HEK293 (cell line): ENCODE results near the gene CDKN2A.

Source experiments
- CTCF ChIA-PET: fragments of 350-600 bp; formaldehyde crosslinking; extraction: SDS; loops from one replicate; lab custom pipeline; 2021; ENCODE audit warnings: antibody characterized with exemption; lab: Yijun Ruan, JAX
- POLR2A ChIA-PET: fragments of 300-600 bp; formaldehyde crosslinking; extraction: SDS; loops from one replicate; lab custom pipeline; 2020; ENCODE audit warnings: antibody characterized with exemption, inconsistent platforms; lab: Yijun Ruan, JAX
- H3K27ac ChIP-seq: fragments of 200-500 bp; sonication (Bioruptor generic); 2 replicates; pipeline ENCODE4 v1.5.1; 2014; ENCODE audit warnings: low read depth, low read length, control low read depth, inconsistent platforms; ENCODE audit errors: extremely low read depth
- H3K36me3 ChIP-seq, 2 experiments: fragments of 200-500 bp in 1 of 2; sonication (Bioruptor generic) in 1 of 2; 1 replicate in 1 of 2; 2 replicates in 1 of 2; pipeline ENCODE4 v1.5.1; 2014 to 2017; ENCODE audit warnings: inconsistent platforms in 2 of 2, low read length in 2 of 2; ENCODE audit not compliant: control insufficient read depth in 2 of 2, insufficient read depth in 1 of 2
- H3K4me1 ChIP-seq: fragments of 200-500 bp; sonication (Bioruptor generic); 2 replicates; pipeline ENCODE4 v1.5.1; 2014; ENCODE audit warnings: mild to moderate bottlenecking, low read length, inconsistent platforms; ENCODE audit not compliant: control insufficient read depth, insufficient read depth
- H3K4me3 ChIP-seq: 2 replicates; pipeline ENCODE4 v1.5.1; 2011; ENCODE audit warnings: low read depth, mild to moderate bottlenecking, control low read depth, low read length, moderate library complexity
- H3K9me3 ChIP-seq: fragments of 200-500 bp; sonication (Bioruptor generic); 2 replicates; pipeline ENCODE4 v1.5.1; 2014; ENCODE audit warnings: low read depth, low read length, inconsistent platforms; ENCODE audit not compliant: control insufficient read depth, insufficient read depth
- GLIS1 ChIP-seq: fragments of 450-650 bp; formaldehyde crosslinking; IDR thresholded peaks from 2 replicates; pipeline ENCODE4 v1.5.1; 2016; ENCODE audit warnings: missing biosample characterization, missing genetic modification characterization
- HOXA7 ChIP-seq: sonication (generic); formaldehyde crosslinking; IDR thresholded peaks from 2 replicates; pipeline ENCODE4 v1.8.1; 2022; ENCODE audit warnings: missing genetic modification reagents, borderline replicate concordance
- MEIS1 ChIP-seq: sonication (generic); formaldehyde crosslinking; IDR thresholded peaks from 2 replicates; pipeline ENCODE4 v1.8.1; 2022; ENCODE audit warnings: missing genetic modification reagents, mild to moderate bottlenecking, borderline replicate concordance
- MYNN ChIP-seq: fragments of 450-650 bp; formaldehyde crosslinking; IDR thresholded peaks from 2 replicates; pipeline ENCODE4 v1.5.1; 2016; ENCODE audit warnings: missing biosample characterization, missing genetic modification characterization, borderline replicate concordance
- MZF1 ChIP-seq: fragments of 450-650 bp; formaldehyde crosslinking; IDR thresholded peaks from 2 replicates; pipeline ENCODE4 v1.5.1; 2017; ENCODE audit warnings: missing biosample characterization, missing genetic modification characterization, borderline replicate concordance
- PBX3 ChIP-seq: sonication (generic); formaldehyde crosslinking; IDR thresholded peaks from 2 replicates; pipeline ENCODE4 v1.8.1; 2022; ENCODE audit warnings: mild to moderate bottlenecking, moderate library complexity, missing genetic modification reagents
- PRDM1 ChIP-seq: fragments of 450-650 bp; formaldehyde crosslinking; IDR thresholded peaks from 2 replicates; pipeline ENCODE4; 2016; ENCODE audit warnings: missing biosample characterization, missing genetic modification characterization
- YY1 ChIP-seq: fragments of 450-650 bp; formaldehyde crosslinking; IDR thresholded peaks from 2 replicates; pipeline ENCODE4 v1.5.1; 2018; ENCODE audit warnings: missing biosample characterization, missing genetic modification characterization
- ZBTB11 ChIP-seq: fragments of 450-650 bp; formaldehyde crosslinking; conservative IDR thresholded peaks from 2 replicates; pipeline ENCODE4 v1.5.1; 2016; ENCODE audit warnings: low read depth, missing biosample characterization, missing genetic modification characterization
- ZFP37 ChIP-seq: fragments of 450-650 bp; formaldehyde crosslinking; IDR thresholded peaks from 2 replicates; pipeline ENCODE4 v1.5.1; 2016; ENCODE audit warnings: missing biosample characterization, missing genetic modification characterization
- ZNF10 ChIP-seq: fragments of 450-650 bp; formaldehyde crosslinking; IDR thresholded peaks from 2 replicates; pipeline ENCODE4 v1.5.1; 2017; ENCODE audit warnings: missing biosample characterization, missing genetic modification characterization
- ZNF133 ChIP-seq: fragments of 450-650 bp; formaldehyde crosslinking; IDR thresholded peaks from 2 replicates; pipeline ENCODE4 v1.5.1; 2016; ENCODE audit warnings: missing biosample characterization, missing genetic modification characterization
- ZNF138 ChIP-seq: fragments of 450-650 bp; formaldehyde crosslinking; IDR thresholded peaks from 2 replicates; pipeline ENCODE4 v1.5.1; 2016; ENCODE audit warnings: missing biosample characterization, missing genetic modification characterization, borderline replicate concordance
- ZNF175 ChIP-seq: fragments of 450-650 bp; formaldehyde crosslinking; IDR thresholded peaks from 2 replicates; pipeline ENCODE4 v1.5.1; 2016; ENCODE audit warnings: missing biosample characterization, missing genetic modification characterization
- ZNF19 ChIP-seq: fragments of 450-650 bp; formaldehyde crosslinking; IDR thresholded peaks from 2 replicates; pipeline ENCODE4; 2016; ENCODE audit warnings: missing biosample characterization, missing genetic modification characterization, low read depth
- ZNF239 ChIP-seq: fragments of 450-650 bp; formaldehyde crosslinking; IDR thresholded peaks from 2 replicates; pipeline ENCODE4 v1.5.1; 2016; ENCODE audit warnings: missing biosample characterization, missing genetic modification characterization
- ZNF354C ChIP-seq: fragments of 450-650 bp; formaldehyde crosslinking; IDR thresholded peaks from 2 replicates; pipeline ENCODE4 v1.5.1; 2016; ENCODE audit warnings: missing biosample characterization, missing genetic modification characterization, low read depth, borderline replicate concordance
- ZNF391 ChIP-seq: fragments of 450-650 bp; formaldehyde crosslinking; IDR thresholded peaks from 2 replicates; pipeline ENCODE4 v1.5.1; 2016; ENCODE audit warnings: low read depth, missing biosample characterization, missing genetic modification characterization, borderline replicate concordance
- ZNF510 ChIP-seq: fragments of 450-650 bp; formaldehyde crosslinking; IDR thresholded peaks from 2 replicates; pipeline ENCODE4 v1.5.1; 2018; ENCODE audit warnings: mild to moderate bottlenecking, missing genetic modification characterization, missing biosample characterization; ENCODE audit not compliant: insufficient replicate concordance
- ZNF544 ChIP-seq: fragments of 450-650 bp; formaldehyde crosslinking; IDR thresholded peaks from 2 replicates; pipeline ENCODE4 v1.5.0; 2017; ENCODE audit warnings: missing biosample characterization, missing genetic modification characterization
- ZNF585B ChIP-seq: fragments of 450-650 bp; formaldehyde crosslinking; IDR thresholded peaks from 2 replicates; pipeline ENCODE4 v1.5.1; 2016; ENCODE audit warnings: missing biosample characterization, missing genetic modification characterization
- ZNF610 ChIP-seq: fragments of 450-650 bp; formaldehyde crosslinking; IDR thresholded peaks from 2 replicates; pipeline ENCODE4 v1.5.1; 2016; ENCODE audit warnings: missing biosample characterization, missing genetic modification characterization, borderline replicate concordance
- ZNF623 ChIP-seq: fragments of 450-650 bp; formaldehyde crosslinking; IDR thresholded peaks from 2 replicates; pipeline ENCODE4 v1.5.1; 2016; ENCODE audit warnings: missing biosample characterization, missing genetic modification characterization
- ZNF626 ChIP-seq: fragments of 450-650 bp; sonication (Bioruptor Pico); formaldehyde crosslinking; IDR thresholded peaks from 2 replicates; pipeline ENCODE4 v1.5.1; 2018; ENCODE audit warnings: missing biosample characterization, missing genetic modification characterization, inconsistent platforms
- ZNF670 ChIP-seq: fragments of 450-650 bp; formaldehyde crosslinking; IDR thresholded peaks from 2 replicates; pipeline ENCODE4 v1.5.1; 2016; ENCODE audit warnings: missing biosample characterization, missing genetic modification characterization, low read depth
- ZNF768 ChIP-seq: fragments of 450-650 bp; formaldehyde crosslinking; IDR thresholded peaks from 2 replicates; pipeline ENCODE4 v1.5.1; 2018; ENCODE audit warnings: missing biosample characterization, mild to moderate bottlenecking, missing genetic modification characterization
- ZNF777 ChIP-seq: fragments of 450-650 bp; formaldehyde crosslinking; IDR thresholded peaks from 2 replicates; pipeline ENCODE4 v1.5.1; 2017; ENCODE audit warnings: missing biosample characterization, missing genetic modification characterization, borderline replicate concordance
- ZNF785 ChIP-seq: fragments of 450-650 bp; formaldehyde crosslinking; IDR thresholded peaks from 2 replicates; pipeline ENCODE4 v1.5.1; 2016; ENCODE audit warnings: missing biosample characterization, missing genetic modification characterization
- ZNF791 ChIP-seq: fragments of 450-650 bp; formaldehyde crosslinking; IDR thresholded peaks from 2 replicates; pipeline ENCODE4 v1.5.1; 2016; ENCODE audit warnings: missing biosample characterization, missing genetic modification characterization
- ZNF792 ChIP-seq: fragments of 450-650 bp; formaldehyde crosslinking; IDR thresholded peaks from 2 replicates; pipeline ENCODE4 v1.5.1; 2016; ENCODE audit warnings: missing biosample characterization, missing genetic modification characterization
- ZXDB ChIP-seq: fragments of 450-650 bp; formaldehyde crosslinking; IDR thresholded peaks from 2 replicates; pipeline ENCODE4 v1.5.1; 2016; ENCODE audit warnings: missing biosample characterization, missing genetic modification characterization

The CDKN2A gene

GRCh38 chr9:22009506-22009867 lies 15.3 kb upstream of the CDKN2A start:
- H3K4me3 ChIP-seq, result peak overlapping the region; percentile 24
- H3K36me3 ChIP-seq, result peaks cover 6 to 24% of the 10 kb centered on the region in 2 experiments; a peak in 2 of 3 replicates
- ChIA-PET POLR2A (interaction anchor here (0.6 to 4.5 kb wide), 52 partner anchors 9 to 450 kb away, joined by 3 to 156 read pairs (median 8); partner anchors contain the start of genes CDKN2A, CDKN2B-AS1 and MTAP), CTCF (interaction anchor here (0.6 to 6.4 kb wide), 34 partner anchors 8 to 298 kb away, joined by 3 to 75 read pairs (median 6); partner anchors contain the start of genes CDKN2A and CDKN2B-AS1)
- 0 out of 2 replicates have a peak overlapping the region, but pooled peaks have one; percentile 27 for H3K27ac ChIP-seq
- no peak for TF ChIP-seq ZXDB
- TF ChIP-seq GLIS1 (tag by site-specific recombination), result no peak
- no peak for TF ChIP-seq ZNF785
- no peak for TF ChIP-seq ZNF239 (tag by site-specific recombination)
- no peak for TF ChIP-seq ZNF768 (tag by site-specific recombination)
- TF ChIP-seq ZNF391 (tag by site-specific recombination), result no peak
- no peak for TF ChIP-seq ZNF670 (tag by site-specific recombination)
- TF ChIP-seq PRDM1, result peak; percentile 34; the same call in 1 of the 2 replicates
- no peaks in the 10 kb centered on the region for H3K9me3 ChIP-seq
- H3K4me1 ChIP-seq, result peaks cover 3% of the 10 kb centered on the region; the same call in 1 of the 2 replicates

GRCh38 chr9:22008717-22009505 lies 14.7 kb upstream of the CDKN2A start, which contains the start of gene CDKN2B:
Gene CDKN2B (minus strand): TSS chr9:22009305. CDS start chr9:22008953, 352 bp downstream.
- peaks cover 6 to 24% of the 10 kb centered on the region in 2 experiments; a peak in 2 of 3 replicates for H3K36me3 ChIP-seq
- POLR2A ChIA-PET, result interaction anchor here (0.6 to 4.5 kb wide), 57 partner anchors 8 to 451 kb away, joined by 3 to 156 read pairs (median 6); partner anchors contain the start of genes CDKN2A, CDKN2B-AS1 and MTAP
- no peaks in the 10 kb centered on the region for H3K9me3 ChIP-seq
- peak within 1 kb of the TSS; percentile 95 for H3K4me3 ChIP-seq
- peak within 1 kb of the TSS; percentile 85 for H3K27ac ChIP-seq
- CTCF ChIA-PET, result interaction anchor here (0.6 to 6.4 kb wide), 61 partner anchors 9 to 605 kb away, joined by 3 to 75 read pairs (median 5); partner anchors contain the start of genes CDKN2A and CDKN2B-AS1
- peaks cover 3% of the 10 kb centered on the region; the same call in 1 of the 2 replicates for H3K4me1 ChIP-seq
- TF ChIP-seq ZNF610 (tag by site-specific recombination) (no peak), HOXA7 (CRISPR knock-in tag) (no peak), MZF1 (peak; percentile 71; the same call in 1 of the 2 replicates), ZNF626 (tag by site-specific recombination) (no peak), ZBTB11 (tag by site-specific recombination) (no peak), ZNF623 (tag by site-specific recombination) (no peak), ZNF138 (tag by site-specific recombination) (no peak), ZNF777 (tag by site-specific recombination) (no peak; the same call in 1 of the 2 replicates), ZNF544 (no peak), ZNF19 (tag by site-specific recombination) (no peak), PBX3 (CRISPR knock-in tag) (peak; percentile 94), ZNF585B (tag by site-specific recombination) (no peak), MYNN (tag by site-specific recombination) (no peak), ZNF133 (tag by site-specific recombination) (no peak), ZNF10 (no peak), MEIS1 (CRISPR knock-in tag) (0 out of 2 replicates have a peak, but pooled peaks have one; percentile 26), YY1 (tag by site-specific recombination) (no peak; the same call in 1 of the 2 replicates), ZNF175 (no peak), ZNF354C (tag by site-specific recombination) (no peak), ZNF510 (tag by site-specific recombination) (no peak), ZFP37 (peak; percentile 49; the same call in 1 of the 2 replicates), ZNF785 (no peak), ZNF792 (tag by site-specific recombination) (no peak), ZNF670 (tag by site-specific recombination) (no peak), ZNF791 (no peak)
